HFFc6 (cell line): ENCODE measurements around the gene ITGA11. TPM values are rescaled to one million over a fixed set of nuclear protein-coding genes. Genes with fewer than 3 reads are reported as not detected.

Experiments used
- DNase-seq: peaks from one replicate; pipeline ENCODE4 v3.0.0-alpha.2; 2018
- H3K27ac Mint-ChIP-seq: 2 replicates; pipeline ENCODE4 v1.8.0; 2020; ENCODE audit warnings: mild to moderate bottlenecking, mixed read lengths
- H3K27me3 Mint-ChIP-seq: 2 replicates; pipeline ENCODE4 v1.8.0; 2021; ENCODE audit warnings: mild to moderate bottlenecking, moderate library complexity, mixed read lengths; ENCODE audit not compliant: insufficient read depth
- H3K36me3 Mint-ChIP-seq: 2 replicates; pipeline ENCODE4 v1.8.0; 2021; ENCODE audit warnings: low read depth, mixed read lengths
- H3K4me1 Mint-ChIP-seq: 2 replicates; pipeline ENCODE4 v1.8.0; 2020; ENCODE audit warnings: low read depth, mixed read lengths
- H3K4me3 Mint-ChIP-seq: 2 replicates; pipeline ENCODE4 v1.8.0; 2020; ENCODE audit warnings: mild to moderate bottlenecking, moderate library complexity, mixed read lengths
- H3K9me3 Mint-ChIP-seq: 2 replicates; pipeline ENCODE4 v1.8.0; 2020; ENCODE audit warnings: mild to moderate bottlenecking, mixed read lengths
- CTCF ChIP-seq: fragments of 200-600 bp; sonication (generic); IDR thresholded peaks from 2 replicates; pipeline ENCODE4 v1.5.0; 2021; ENCODE audit warnings: antibody characterized with exemption, mild to moderate bottlenecking
- total RNA-seq, 6 experiments: library from RNA; stranded (reverse); fragmentation: NEBNext Ultra II Directional; extraction: Animal tissue kit (Norgen Biotek cat#: 25700); gene quantifications; 2 replicates in 1 of 6; 3 replicates in 5 of 6; pipeline ENCODE4 v1.2.3, GENCODE V29; 2021

The ITGA11 gene
- total RNA-seq, 6 experiments from 2014 or later: 1.2 to 2.1 (median 1.4) TPM

GRCh38 chr15:68463444-68463843 is 31.5 kb upstream of the ITGA11 start:
- no peak for TF ChIP-seq CTCF
- Mint-ChIP-seq H3K4me3 (no peak overlapping the region), H3K27me3 (peaks cover 43% of the 10 kb centered on the region), H3K36me3 (0 out of 2 replicates have a peak, but pooled peaks cover 5% of the 10 kb centered on the region), H3K9me3 (peaks cover 8% of the 10 kb centered on the region; the same call in 1 of the 2 replicates), H3K27ac (no peak overlapping the region), H3K4me1 (peaks cover 22% of the 10 kb centered on the region)
- no peak for DNase-seq

DNA sequence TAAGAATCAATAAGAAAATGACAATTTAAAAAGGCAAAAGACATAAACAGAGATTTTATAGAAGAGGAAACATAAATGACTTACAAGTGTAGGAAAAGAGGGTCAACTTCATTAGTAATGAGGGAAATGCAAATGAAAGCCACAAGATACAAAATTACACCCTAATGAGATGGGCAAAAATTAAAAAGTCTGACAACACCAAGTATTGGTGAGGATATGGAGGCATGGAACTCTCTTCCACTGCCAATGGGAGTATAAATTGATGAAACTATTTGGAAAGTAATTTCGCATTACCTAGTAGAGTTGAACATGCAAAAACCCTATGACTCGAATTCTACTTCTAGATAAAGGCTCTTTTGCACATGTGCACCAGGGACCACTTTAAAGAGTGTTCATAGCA is 28.2 kb upstream of the ITGA11 start:
- Mint-ChIP-seq H3K9me3 (peaks cover 5% of the 10 kb centered on the region; the same call in 1 of the 2 replicates), H3K27me3 (peaks cover 32% of the 10 kb centered on the region), H3K4me3 (no peak overlapping the region), H3K36me3 (no peaks in the 10 kb centered on the region), H3K27ac (no peak overlapping the region), H3K4me1 (peaks cover 14% of the 10 kb centered on the region)
- TF ChIP-seq CTCF: no peak
- DNase-seq: no peak

- Mint-ChIP-seq H3K27me3 (peaks cover 63% of the 10 kb centered on the region), H3K9me3 (no peaks in the 10 kb centered on the region), H3K4me1 (peaks cover 6% of the 10 kb centered on the region; the same call in 1 of the 2 replicates), H3K4me3 (no peak overlapping the region), H3K27ac (no peak overlapping the region), H3K36me3 (no peaks in the 10 kb centered on the region)
- DNase-seq: no peak
- no peak for TF ChIP-seq CTCF
Observed at GRCh38 chr15:68450192-68450591, 18.2 kb upstream of the ITGA11 start.

DNA sequence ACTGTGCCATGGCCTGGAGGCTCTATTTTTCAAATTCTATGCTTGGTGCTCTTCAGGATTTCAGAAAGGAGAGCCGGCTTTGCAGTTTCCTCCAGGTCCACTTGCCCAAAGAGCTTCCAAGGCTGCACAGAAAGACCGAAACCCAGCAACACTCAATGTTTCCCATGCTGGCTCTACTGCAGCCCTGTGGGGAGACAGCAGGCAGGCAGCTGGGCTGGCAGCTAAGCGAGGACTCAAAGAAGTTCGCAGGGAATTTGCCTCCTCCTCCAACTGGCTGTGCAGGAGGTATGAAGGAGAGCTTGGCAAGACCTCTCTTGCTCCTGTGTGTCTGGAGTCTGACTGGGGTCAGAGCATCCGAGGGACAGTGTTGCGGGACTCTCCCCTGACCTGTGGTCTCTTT is 17.4 kb upstream of the ITGA11 start:
- H3K9me3 Mint-ChIP-seq: no peaks in the 10 kb centered on the region
- H3K36me3 Mint-ChIP-seq: no peaks in the 10 kb centered on the region
- no peak for DNase-seq
- H3K27ac Mint-ChIP-seq: no peak overlapping the region
- peaks cover 7% of the 10 kb centered on the region; the same call in 1 of the 2 replicates for H3K4me1 Mint-ChIP-seq
- TF ChIP-seq CTCF: no peak
- no peak overlapping the region for H3K4me3 Mint-ChIP-seq
- peaks cover 62% of the 10 kb centered on the region for H3K27me3 Mint-ChIP-seq

DNA sequence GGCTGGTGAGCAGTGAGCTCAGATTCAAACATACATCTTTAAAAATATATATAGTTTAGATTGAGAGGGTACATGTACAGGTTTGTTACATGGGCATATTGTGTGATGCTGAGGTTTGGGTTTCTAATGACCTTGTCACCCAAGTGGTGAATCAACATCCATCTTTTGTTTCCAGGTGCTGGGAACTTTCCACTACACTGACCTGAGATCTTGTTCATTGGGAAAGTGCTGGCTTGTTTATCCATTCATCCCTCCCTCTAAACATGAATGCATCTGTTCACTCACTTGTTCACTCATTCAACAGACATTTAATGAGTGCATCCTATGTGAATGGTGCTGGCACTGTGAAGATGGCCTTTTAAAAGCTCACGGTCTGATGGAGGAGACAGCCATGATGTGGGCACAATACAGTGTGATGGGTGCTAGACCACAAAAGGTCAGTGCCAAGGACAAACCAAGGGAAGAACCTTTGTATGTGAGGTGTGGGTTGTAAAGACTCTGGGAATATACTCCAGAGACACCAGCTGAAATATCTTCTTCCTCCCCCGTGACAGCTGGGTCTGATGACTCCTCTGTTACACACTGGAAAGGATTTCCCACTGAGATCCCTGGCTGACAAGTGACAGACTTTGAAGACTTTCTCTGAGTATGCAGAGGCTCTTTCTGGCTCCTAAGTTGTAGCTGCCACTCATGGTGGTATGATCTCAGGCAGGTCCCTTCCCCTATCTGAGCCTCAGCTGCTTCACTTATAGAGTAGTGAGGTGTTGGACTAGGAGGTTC is 16.2 kb upstream of the ITGA11 start:
- H3K27ac Mint-ChIP-seq: no peak overlapping the region
- peaks cover 7% of the 10 kb centered on the region; the same call in 1 of the 2 replicates for H3K4me1 Mint-ChIP-seq
- no peaks in the 10 kb centered on the region for H3K9me3 Mint-ChIP-seq
- no peak overlapping the region for H3K4me3 Mint-ChIP-seq
- TF ChIP-seq CTCF: no peak
- H3K27me3 Mint-ChIP-seq: peaks cover 56% of the 10 kb centered on the region
- no peaks in the 10 kb centered on the region for H3K36me3 Mint-ChIP-seq
- DNase-seq: no peak
